ENCODE results near the gene SRP68.

- TF ChIP-seq CTCF (IDR thresholded peaks at IDR 0.05): no peak
- TF ChIP-seq EZH2 (IDR thresholded peaks at IDR 0.05; ENCODE audit: borderline replicate concordance, insufficient read depth, low read depth, low read length, poor library complexity, severe bottlenecking): no peak
Measured at GRCh38 chr17:76121932-76122430, 49.7 kb upstream of the SRP68 start.
